Endometrium (tissue), 2 donors: Measurements from ENCODE around the gene ACER3.

Experiments used
- FAIRE-seq: peaks from 2 replicates; lab custom pipeline; 2012; peaks lifted over from hg19 to GRCh38; lab: Jason Lieb, UNC
- donor health status: control.
- donor health status: control.

Gene ACER3

GRCh38 chr11:77074205-77074604 lies 213.5 kb downstream of the ACER3 start:
- FAIRE-seq: no peak

DNA sequence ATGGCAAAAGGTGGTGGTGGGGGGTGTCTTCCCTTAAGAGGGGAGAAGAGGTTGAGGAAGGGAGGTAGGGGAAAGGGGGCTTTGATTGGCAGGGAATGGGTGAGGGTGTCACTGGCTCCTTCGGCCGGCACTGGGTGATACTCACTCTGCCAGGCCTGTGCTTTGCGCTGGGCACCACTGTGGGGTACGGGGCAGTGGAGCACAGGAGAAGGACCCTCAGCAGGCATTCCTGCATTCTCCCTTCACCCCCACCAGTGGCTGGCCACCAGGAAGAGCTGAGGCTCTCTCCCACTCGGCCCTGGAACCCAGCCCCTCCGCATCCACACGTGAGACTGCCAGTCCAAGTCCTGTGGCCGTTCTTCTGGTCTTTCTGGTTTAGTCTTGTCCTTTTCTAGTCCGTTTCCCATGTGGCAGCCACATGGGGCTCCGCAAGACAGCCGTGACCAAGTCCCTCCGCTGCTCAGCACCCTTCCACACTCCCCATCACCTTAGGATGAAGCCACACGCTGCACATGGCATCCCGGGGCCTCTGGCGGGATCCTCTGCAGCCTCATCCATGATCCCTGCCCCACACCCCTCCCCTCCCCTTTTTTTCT lies 214.0 kb downstream of the ACER3 start:
- FAIRE-seq: no peak

DNA sequence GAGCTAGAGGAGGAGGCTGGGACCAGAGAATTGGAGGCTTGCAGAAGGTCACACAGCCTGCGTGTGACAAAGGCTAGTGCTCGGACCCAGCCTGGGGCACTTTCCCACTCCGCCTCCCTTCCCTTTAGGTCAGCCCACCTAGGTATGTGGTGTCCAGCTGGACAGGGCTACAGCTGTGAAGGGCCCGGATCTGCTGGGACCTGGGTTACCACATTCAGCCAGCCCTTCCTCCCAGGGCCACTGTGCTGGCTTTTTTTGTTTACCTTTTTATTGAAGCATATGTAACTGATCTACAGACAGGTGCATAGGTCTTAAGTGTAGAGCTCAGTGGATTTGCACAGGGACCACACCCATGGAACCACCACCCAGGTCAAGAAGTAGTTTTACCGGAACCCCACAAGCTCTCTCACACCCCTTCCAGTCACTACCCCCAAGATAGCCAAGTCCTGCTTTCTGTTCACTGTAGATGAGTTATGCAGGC lies 214.7 kb downstream of the ACER3 start:
- no peak for FAIRE-seq
